Activated T-cell treated with anti-CD3 and anti-CD28 coated beads, Interleukin-2, amount 50 U/mL, for 72 hours (primary cell): ENCODE measurements around the gene CSTPP1. TPM values are rescaled to one million over a fixed set of nuclear protein-coding genes. Genes with fewer than 3 reads are reported as not detected.

Experiments used
- ATAC-seq, 2 donors: fragments of 150-1000 bp; cut with Tn5 transposase; replicated peaks in 1 of 2; 2 replicates each; pipeline ENCODE4 v1.10.0; 2021; ENCODE audit warnings: moderate library complexity in 2 of 2, mild to moderate bottlenecking in 1 of 2
- DNase-seq, 2 donors: peaks; one replicate each; pipeline ENCODE4 v3.0.0; 2021 to 2022; ENCODE audit warnings: mixed read lengths in 1 of 2
- H3K27ac Mint-ChIP-seq: one replicate; pipeline ENCODE4 v1.8.0; 2022; ENCODE audit warnings: mild to moderate bottlenecking, moderate library complexity, mixed read lengths
- H3K27me3 Mint-ChIP-seq: one replicate; pipeline ENCODE4 v1.8.0; 2022; ENCODE audit warnings: low read depth, mixed read lengths
- H3K36me3 Mint-ChIP-seq, 2 donors: one replicate each; pipeline ENCODE4 v1.8.0; 2022; ENCODE audit warnings: mixed read lengths in 2 of 2, mild to moderate bottlenecking in 1 of 2; ENCODE audit not compliant: insufficient read depth in 2 of 2
- H3K4me1 Mint-ChIP-seq: one replicate; pipeline ENCODE4 v1.8.0; 2022; ENCODE audit warnings: low read depth, mixed read lengths
- H3K4me3 Mint-ChIP-seq, 2 donors: one replicate each; pipeline ENCODE4 v1.8.0; 2022; ENCODE audit warnings: mild to moderate bottlenecking in 2 of 2, mixed read lengths in 2 of 2, moderate library complexity in 2 of 2
- H3K9me3 Mint-ChIP-seq, 2 donors: one replicate each; pipeline ENCODE4 v1.8.0; 2022; ENCODE audit warnings: mixed read lengths in 2 of 2
- total RNA-seq, 2 donors: library from RNA; stranded (reverse); gene quantifications; one replicate each; pipeline ENCODE4 v1.2.3, GENCODE V29; 2022

The CSTPP1 gene
- total RNA-seq, 2 donors from 2014 or later = 20.4 to 21.2 TPM

- no peak overlapping the region for H3K27ac Mint-ChIP-seq
- H3K4me1 Mint-ChIP-seq = no peaks in the 10 kb centered on the region
- no peak overlapping the region for H3K4me3 Mint-ChIP-seq
- H3K9me3 Mint-ChIP-seq = no peaks in the 10 kb centered on the region
- DNase-seq (no peak), ATAC-seq (no peak)
- H3K36me3 Mint-ChIP-seq = peaks cover 4% of the 10 kb centered on the region in 2 donors
- no peaks in the 10 kb centered on the region for H3K27me3 Mint-ChIP-seq
Measured at GRCh38 chr11:47165253-47165840, 228.8 kb downstream of the CSTPP1 start.

GRCh38 chr11:47166368-47166767 is 229.8 kb downstream of the CSTPP1 start:
- H3K4me3 Mint-ChIP-seq = no peak overlapping the region
- no peaks in the 10 kb centered on the region for H3K27me3 Mint-ChIP-seq
- peaks cover 2% of the 10 kb centered on the region for H3K4me1 Mint-ChIP-seq
- no peaks in the 10 kb centered on the region for H3K9me3 Mint-ChIP-seq
- H3K27ac Mint-ChIP-seq = no peak overlapping the region
- H3K36me3 Mint-ChIP-seq = peaks cover 4% of the 10 kb centered on the region in 2 donors
- DNase-seq (no peak), ATAC-seq (no peak)

GRCh38 chr11:47171061-47171838 is 234.7 kb downstream of the CSTPP1 start:
- Mint-ChIP-seq H3K27ac (peak overlapping the region; percentile 69), H3K36me3 (peaks cover 2 to 3% of the 10 kb centered on the region in 2 donors)
- ATAC-seq = no peak

GRCh38 chr11:47171856-47172255 is 235.3 kb downstream of the CSTPP1 start:
- Mint-ChIP-seq H3K27ac (peak overlapping the region; percentile 69), H3K4me3 (no peak overlapping the region), H3K36me3 (peaks cover 2 to 3% of the 10 kb centered on the region in 2 donors), H3K9me3 (no peaks in the 10 kb centered on the region), H3K27me3 (no peaks in the 10 kb centered on the region), H3K4me1 (peaks cover 30% of the 10 kb centered on the region)
- ATAC-seq (no peak), DNase-seq (no peak)

More at GRCh38 chr11:47171061-47171838, 234.7 kb downstream of the CSTPP1 start:
- Mint-ChIP-seq H3K27me3 (no peaks in the 10 kb centered on the region), H3K4me1 (peaks cover 30% of the 10 kb centered on the region), H3K4me3 (no peak overlapping the region), H3K9me3 (no peaks in the 10 kb centered on the region)
- no peak for DNase-seq

GRCh38 chr11:47172740-47173336 is 236.3 kb downstream of the CSTPP1 start:
- H3K27ac Mint-ChIP-seq = peak overlapping the region; percentile 40
- no peak for DNase-seq
- H3K36me3 Mint-ChIP-seq = peaks cover 2 to 3% of the 10 kb centered on the region in 2 donors
- H3K9me3 Mint-ChIP-seq = no peaks in the 10 kb centered on the region
- H3K27me3 Mint-ChIP-seq = no peaks in the 10 kb centered on the region
- no peak overlapping the region for H3K4me3 Mint-ChIP-seq
- ATAC-seq = no peak
- H3K4me1 Mint-ChIP-seq = peaks cover 38% of the 10 kb centered on the region

- H3K9me3 Mint-ChIP-seq = no peaks in the 10 kb centered on the region
- no peaks in the 10 kb centered on the region for H3K27me3 Mint-ChIP-seq
- peaks cover 2 to 3% of the 10 kb centered on the region in 2 donors for H3K36me3 Mint-ChIP-seq
- H3K4me3 Mint-ChIP-seq = peak overlapping the region; percentile 97
- H3K27ac Mint-ChIP-seq = peak overlapping the region; percentile 88
- ATAC-seq = no peak
- no peak for DNase-seq
- peaks cover 45% of the 10 kb centered on the region for H3K4me1 Mint-ChIP-seq
Measured at GRCh38 chr11:47175746-47176327, 239.3 kb downstream of the CSTPP1 start.

- ATAC-seq = peak; percentile 94
- H3K4me1 Mint-ChIP-seq = peaks cover 41% of the 10 kb centered on the region
- H3K36me3 Mint-ChIP-seq = peaks cover 2 to 3% of the 10 kb centered on the region in 2 donors
- H3K9me3 Mint-ChIP-seq = no peaks in the 10 kb centered on the region
- no peaks in the 10 kb centered on the region for H3K27me3 Mint-ChIP-seq
- H3K27ac Mint-ChIP-seq = peak within 1 kb of the TSS; percentile 98
- peak within 1 kb of the TSS; percentile 97 for H3K4me3 Mint-ChIP-seq
- peak; percentile 97 to 98 for DNase-seq
Measured at GRCh38 chr11:47176328-47177228, 240.0 kb downstream of the CSTPP1 start, which contains the start of gene ARFGAP2. Gene ARFGAP2, minus strand, starts transcription at chr11:47176879. Its CDS starts 26 bp downstream, at chr11:47176853.

- Mint-ChIP-seq H3K9me3 (no peaks in the 10 kb centered on the region), H3K36me3 (peaks cover 2 to 3% of the 10 kb centered on the region in 2 donors), H3K4me3 (peak overlapping the region; percentile 97), H3K4me1 (peaks cover 34% of the 10 kb centered on the region), H3K27ac (peak overlapping the region; percentile 98), H3K27me3 (no peaks in the 10 kb centered on the region)
- DNase-seq = peak; percentile 76 to 82
- ATAC-seq = peak; percentile 68 to 70
Measured at GRCh38 chr11:47177229-47177845, 240.8 kb downstream of the CSTPP1 start.

GRCh38 chr11:47177846-47178245 is 241.3 kb downstream of the CSTPP1 start:
- H3K4me1 Mint-ChIP-seq = peaks cover 30% of the 10 kb centered on the region
- ATAC-seq (no peak), DNase-seq (no peak)
- peak overlapping the region; percentile 98 for H3K27ac Mint-ChIP-seq
- peak overlapping the region; percentile 97 for H3K4me3 Mint-ChIP-seq
- H3K9me3 Mint-ChIP-seq = no peaks in the 10 kb centered on the region
- no peaks in the 10 kb centered on the region for H3K27me3 Mint-ChIP-seq
- peaks cover 2 to 3% of the 10 kb centered on the region in 2 donors for H3K36me3 Mint-ChIP-seq

- Mint-ChIP-seq H3K4me3 (no peak overlapping the region), H3K27me3 (no peaks in the 10 kb centered on the region), H3K9me3 (no peaks in the 10 kb centered on the region), H3K27ac (no peak overlapping the region), H3K4me1 (peaks cover 28% of the 10 kb centered on the region), H3K36me3 (peaks cover 2 to 3% of the 10 kb centered on the region in 2 donors)
- DNase-seq (no peak), ATAC-seq (no peak)
Measured at GRCh38 chr11:47178316-47178715, 241.8 kb downstream of the CSTPP1 start.

GRCh38 chr11:47178737-47179654 is 242.4 kb downstream of the CSTPP1 start:
- Mint-ChIP-seq H3K4me1 (peaks cover 22% of the 10 kb centered on the region), H3K27me3 (peaks cover under 1% of the 10 kb centered on the region), H3K4me3 (no peak overlapping the region), H3K36me3 (peaks cover 0 to 3% of the 10 kb centered on the region in 2 donors), H3K9me3 (no peaks in the 10 kb centered on the region), H3K27ac (no peak overlapping the region)
- DNase-seq (no peak), ATAC-seq (no peak)
